Hematopoietic multipotent progenitor cell treated with erythropoietin and hydrocortisone succinate and interleukin-3 and kit ligand, for 4 days (in vitro differentiated cells): ENCODE results near the gene LPIN2.
"Not testable (repeated sequence)": the region's sequence is repeated elsewhere in the genome, so short reads cannot be mapped to it uniquely, and the experiment has no call there.

ENCODE experiments used
- DNase-seq: peaks from one replicate; pipeline ENCODE4 v3.0.0-alpha.2; 2015

LPIN2 gene

GRCh38 chr18:3013024-3013804 lies at the start of gene LPIN2:
Gene LPIN2, minus strand, starts transcription at chr18:3013144. Its CDS starts 52,304 bp downstream, at chr18:2960840.
- DNase-seq, result peak; percentile 99

- peak; percentile 63 for DNase-seq
Observed at GRCh38 chr18:3061581-3062312, 48.8 kb upstream of the LPIN2 start.

DNA sequence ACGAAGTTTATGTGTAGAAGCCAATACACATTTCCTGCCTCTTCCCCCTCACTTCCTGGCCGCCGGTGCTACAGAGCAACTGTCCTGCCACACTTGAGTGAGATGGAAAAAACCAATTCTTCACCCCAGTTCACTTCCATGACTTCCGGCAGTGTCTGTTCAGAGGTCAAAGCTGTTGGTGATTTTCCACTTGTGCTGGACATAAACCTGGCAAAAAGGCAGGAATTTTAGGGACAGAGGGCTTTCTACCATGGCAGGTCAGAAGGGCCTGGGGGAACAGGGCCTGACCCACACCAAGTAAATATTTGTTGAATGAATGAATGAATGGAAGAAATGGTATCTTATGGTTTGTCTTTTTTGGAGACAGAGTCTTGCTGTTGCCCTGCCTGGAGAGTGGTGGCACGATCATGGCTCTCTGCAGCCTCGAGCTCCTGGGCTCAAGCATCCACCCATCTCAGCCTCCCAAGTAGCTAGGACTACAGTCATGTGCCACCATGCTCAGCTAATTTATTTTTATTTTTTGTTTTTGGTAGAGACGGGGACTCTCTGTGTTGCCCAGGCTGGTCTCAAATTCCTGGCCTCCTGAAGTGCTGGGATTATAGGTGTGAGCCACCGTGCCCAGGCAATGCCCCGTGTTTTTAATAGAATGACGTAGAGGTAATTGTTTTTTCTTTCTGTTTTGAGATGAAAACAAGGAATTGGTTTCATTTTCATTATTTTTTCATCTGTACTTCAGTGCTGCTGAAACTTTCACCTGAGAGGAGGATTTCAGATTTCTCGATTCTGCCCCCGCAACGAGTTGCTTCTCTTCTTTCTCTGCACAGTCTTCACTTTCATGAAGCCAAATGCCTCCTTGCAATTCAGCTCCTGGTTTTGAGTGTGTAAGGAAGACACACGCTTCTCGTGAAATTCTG lies 48.0 kb upstream of the LPIN2 start:
- DNase-seq, result peak; percentile 40

GRCh38 chr18:3059272-3059671 lies 46.3 kb upstream of the LPIN2 start:
- DNase-seq, result no peak

GRCh38 chr18:3058328-3059191 lies 45.6 kb upstream of the LPIN2 start:
- DNase-seq, result no peak

- DNase-seq, result no peak
Observed at GRCh38 chr18:3057526-3057925, 44.6 kb upstream of the LPIN2 start.

- no peak for DNase-seq
Observed at GRCh38 chr18:3056311-3056710, 43.4 kb upstream of the LPIN2 start.

DNA sequence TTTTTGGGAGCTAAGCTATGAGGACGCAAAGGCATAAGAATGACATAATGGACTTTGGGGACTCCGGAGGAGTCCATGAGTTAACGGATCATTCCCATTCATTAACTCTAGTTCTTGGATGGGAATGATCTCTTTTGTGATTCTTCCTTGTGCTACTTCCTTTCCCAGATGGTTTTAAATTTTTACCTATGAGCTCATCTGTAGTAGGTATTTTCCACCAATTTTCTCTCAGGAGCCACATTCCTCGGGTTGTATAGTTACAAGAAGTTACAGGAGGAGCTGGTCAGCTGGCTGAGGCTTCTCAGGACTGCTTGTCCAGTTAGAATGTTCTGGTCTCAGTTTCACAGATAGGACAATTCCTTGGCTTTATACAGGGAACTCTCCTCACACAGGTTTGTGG lies 42.9 kb upstream of the LPIN2 start:
- DNase-seq, result no peak

- no peak for DNase-seq
Observed at GRCh38 chr18:3055186-3055728, 42.3 kb upstream of the LPIN2 start.

GRCh38 chr18:3054780-3055179 lies 41.8 kb upstream of the LPIN2 start:
- DNase-seq, result no peak

GRCh38 chr18:3054214-3054613 lies 41.3 kb upstream of the LPIN2 start:
- DNase-seq, result no peak

- DNase-seq, result no peak
Observed at GRCh38 chr18:3053081-3053480, 40.1 kb upstream of the LPIN2 start.

DNA sequence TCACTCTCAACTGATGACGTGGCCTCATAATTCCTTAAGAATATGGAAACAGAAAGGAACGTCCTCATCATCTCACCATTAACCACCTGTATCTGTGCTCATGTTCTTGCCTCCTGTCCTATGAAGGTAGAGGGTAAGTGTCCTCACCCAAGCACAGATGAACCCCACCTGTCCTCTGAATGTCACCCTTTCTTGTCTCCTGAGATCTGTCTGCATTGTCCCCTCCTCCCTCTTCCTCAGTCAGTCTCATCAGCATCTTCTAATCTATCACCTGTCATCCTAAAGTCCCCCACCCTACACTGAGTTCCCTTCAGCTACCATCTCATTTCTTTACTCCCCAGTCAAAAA lies 39.4 kb upstream of the LPIN2 start:
- DNase-seq, result no peak

DNA sequence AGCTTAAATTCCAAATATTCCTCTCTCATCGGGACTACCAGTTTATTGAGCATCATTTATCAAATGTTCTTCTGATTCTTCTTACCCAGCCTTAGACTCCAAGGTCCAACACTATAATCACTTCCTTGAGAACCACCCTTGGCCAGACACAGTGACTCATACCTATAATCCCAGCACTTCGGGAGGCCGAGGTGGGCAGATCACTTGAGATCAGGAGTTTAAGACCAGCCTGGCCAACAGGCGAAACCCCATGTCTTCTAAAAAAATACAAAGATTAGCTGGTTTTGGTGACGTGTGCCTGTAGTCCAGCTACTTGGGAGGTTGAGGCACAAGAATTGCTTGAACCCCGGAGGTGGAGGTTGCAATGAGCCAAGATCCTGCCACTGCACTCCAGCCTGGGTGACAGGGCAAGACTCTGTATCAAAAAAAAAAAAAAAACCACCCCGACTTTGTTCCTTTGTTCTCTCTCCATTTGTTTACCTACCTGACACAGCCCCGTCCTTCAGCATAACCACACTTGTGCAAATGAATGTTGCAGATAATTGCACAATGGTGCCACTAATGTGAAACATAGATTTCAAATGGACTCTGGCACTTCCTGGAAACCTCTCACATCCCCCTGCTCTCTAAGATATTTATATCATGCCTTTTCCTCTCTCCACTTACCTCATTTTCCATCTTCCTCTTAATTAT lies 38.9 kb upstream of the LPIN2 start:
- peak; percentile 39 for DNase-seq

DNA sequence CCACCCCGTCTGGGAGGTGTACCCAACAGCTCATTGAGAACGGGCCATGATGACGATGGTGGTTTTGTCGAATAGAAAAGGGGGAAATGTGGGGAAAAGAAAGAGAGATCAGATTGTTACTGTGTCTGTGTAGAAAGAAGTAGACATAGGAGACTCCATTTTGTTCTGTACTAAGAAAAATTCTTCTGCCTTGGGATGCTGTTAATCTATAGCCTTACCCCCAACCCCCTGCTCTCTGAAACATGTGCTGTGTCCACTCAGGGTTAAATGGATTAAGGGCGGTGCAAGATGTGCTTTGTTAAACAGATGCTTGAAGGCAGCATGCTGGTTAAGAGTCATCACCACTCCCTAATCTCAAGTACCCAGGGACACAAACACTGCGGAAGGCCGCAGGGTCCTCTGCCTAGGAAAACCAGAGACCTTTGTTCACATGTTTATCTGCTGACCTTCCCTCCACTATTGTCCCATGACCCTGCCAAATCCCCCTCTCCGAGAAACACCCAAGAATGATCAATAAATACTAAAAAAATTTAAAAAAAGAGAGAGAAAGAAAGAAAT lies 37.0 kb upstream of the LPIN2 start:
- not testable (repeated sequence) for DNase-seq

- DNase-seq, result no peak
Observed at GRCh38 chr18:3048820-3049349, 35.9 kb upstream of the LPIN2 start.

DNA sequence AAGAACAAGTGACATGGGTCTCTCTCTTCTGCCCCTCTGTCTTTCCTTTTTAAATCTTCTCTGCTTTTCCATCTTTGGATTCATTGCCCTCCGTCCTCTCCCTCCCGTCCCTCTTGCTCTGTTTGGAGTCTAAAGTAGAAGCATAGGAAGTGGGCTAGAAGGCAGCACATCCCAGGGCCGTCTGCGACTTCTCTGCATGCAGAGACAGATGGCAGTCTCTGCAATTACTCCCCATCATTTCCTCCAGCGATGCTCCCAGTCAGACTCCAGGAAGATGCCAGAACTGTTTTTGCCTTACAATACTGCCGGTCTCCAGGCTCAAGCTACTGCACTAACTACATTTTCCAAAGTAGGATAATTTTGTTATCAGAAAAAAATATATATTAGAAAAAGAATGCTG lies 35.2 kb upstream of the LPIN2 start:
- no peak for DNase-seq

DNA sequence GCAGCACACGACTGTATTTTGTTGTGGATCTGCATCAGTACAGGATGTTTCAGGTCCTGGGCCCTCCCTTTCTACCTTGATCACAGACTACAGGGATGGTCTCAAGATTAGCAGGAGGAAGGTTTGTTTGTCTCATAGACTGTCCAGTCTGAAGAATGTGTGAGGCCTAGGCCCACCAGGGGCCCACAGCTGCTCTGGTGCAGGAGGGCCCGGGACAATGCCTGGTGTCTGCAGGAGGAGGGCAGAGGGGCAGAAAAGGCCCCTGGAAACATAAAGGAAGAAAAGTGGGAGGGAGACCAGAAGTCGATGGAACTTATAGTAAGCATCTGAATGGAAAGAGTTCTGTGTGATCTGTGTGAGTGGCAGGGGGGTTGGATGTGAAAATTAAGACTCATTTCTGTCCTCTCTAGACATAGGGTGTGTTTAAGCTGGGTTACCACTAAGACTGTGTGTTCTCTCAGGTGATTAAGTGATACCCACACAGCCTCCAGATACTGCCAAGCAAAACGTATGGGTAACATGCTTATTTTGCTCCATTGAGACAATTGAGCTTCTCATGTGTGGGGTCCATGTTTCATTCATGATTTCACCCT lies 33.4 kb upstream of the LPIN2 start:
- DNase-seq, result no peak

DNA sequence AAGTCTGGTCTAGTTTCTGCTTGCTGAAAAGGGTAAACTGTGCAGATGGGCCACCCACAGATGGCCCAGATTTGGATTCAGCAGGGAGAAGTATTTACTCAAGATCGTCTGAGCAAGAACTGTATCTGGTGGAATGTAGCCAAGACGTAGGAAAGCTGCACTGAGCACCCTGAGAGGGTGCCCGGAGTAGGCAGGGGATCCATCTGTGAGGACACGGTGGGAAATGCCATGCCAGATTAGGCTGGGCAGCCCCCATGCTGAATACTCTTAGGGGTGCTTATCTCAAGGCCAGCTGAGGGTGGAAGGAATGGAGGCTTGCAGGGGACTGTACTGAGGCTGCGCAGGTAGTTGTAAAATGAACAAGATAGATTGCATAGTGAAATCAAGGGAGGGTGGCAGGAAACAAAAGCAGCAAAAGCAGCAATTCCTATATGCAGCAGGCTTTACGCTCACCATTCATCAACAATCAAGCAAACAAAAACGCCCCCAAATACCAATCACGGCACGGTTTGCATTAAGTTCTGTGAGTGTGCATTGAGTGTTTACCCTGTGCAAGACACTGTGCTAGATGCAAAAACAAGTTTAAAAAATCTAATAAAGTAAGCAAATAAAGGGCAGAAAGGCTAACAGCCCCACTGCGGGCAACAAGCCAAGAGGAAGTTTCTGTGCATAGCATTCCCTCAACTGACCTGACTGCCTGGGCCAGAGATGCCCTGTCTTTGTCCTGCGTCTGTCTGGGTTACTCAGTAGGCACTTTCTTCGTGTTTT lies 32.2 kb upstream of the LPIN2 start:
- peak; percentile 65 for DNase-seq

DNA sequence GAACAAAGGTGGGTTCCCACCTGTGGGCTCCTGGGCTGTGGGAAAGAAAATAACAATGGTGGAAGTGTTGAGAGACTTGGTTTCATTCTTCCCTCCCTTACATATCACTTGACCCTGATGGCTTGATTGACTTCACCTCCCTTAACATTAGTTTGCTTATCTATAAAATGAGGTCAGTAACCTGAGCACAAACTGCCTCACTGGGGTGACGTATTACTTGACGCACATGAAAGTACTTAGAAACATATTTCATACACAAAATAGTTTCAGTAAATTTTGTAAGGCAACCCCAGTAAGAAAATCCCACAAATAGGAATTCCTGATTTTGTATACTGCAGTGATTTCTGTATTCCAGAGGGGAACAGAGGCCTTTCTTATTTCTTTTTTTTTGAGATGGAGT lies 29.4 kb upstream of the LPIN2 start:
- no peak for DNase-seq
